Measurements from ENCODE around the gene MAP1LC3A.

Gene MAP1LC3A

DNA sequence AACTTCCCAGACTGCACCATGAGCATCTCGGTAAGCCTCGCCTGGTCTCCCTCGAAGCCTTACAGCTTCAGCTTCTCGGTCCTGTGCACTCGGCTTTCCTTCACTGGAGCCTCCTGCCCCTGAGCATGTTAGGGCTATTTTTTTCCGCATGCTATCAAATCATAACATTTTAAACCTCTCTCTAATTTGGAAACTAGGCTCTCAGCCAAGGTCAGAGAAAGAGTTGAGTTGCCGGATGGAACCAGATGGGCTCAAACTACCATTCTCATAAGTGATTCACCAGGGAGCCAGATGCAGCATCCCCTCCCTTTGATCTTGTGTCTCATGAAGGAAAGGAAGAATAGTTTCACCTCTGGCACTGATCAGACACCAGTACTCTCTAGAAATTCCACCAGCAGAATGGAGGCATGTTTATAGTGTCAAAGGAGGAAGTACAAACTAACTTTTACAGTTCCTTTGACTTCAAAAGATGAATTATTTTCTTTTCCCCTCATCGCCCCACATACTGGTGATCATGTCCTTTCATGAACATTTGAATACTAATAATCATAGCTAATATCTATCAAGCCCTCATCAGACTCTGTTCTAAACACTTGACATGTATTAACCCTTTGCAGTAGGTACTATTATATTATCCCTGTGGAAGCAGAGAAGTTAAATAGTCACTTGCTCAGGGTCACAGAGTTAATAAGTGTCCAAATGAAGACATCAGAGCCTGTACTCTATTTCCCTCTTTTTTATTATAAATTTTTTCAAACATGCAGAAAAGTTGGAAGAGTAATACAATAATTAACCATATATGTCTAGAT is 46.7 kb downstream of the MAP1LC3A start:
- DNase-seq (ENCODE audit: insufficient read length, low spot score) (no peak), FAIRE-seq (no peak)

DNA sequence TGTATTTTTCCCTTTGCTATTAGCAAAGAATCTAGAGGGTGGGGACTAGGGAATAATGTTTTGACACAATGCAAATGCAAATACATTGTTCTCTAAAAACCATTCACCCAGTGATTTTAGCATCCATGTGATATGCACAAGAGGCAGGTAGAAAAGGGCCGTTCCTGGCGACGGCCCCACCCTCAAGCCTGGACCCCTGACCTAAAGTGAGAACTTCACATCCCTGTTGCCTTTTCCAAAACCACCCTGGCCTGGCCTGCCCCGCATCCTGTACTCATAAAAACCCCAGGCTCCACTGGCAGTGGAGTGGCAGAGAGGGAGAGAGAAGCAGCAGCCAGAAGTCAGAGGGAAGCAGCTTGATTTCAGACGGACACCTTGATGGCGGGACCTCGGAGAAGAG is 48.5 kb downstream of the MAP1LC3A start:
- FAIRE-seq, result no peak
- no peak for DNase-seq (ENCODE audit: insufficient read length, low spot score)

Data from GM19239 (cell line).